ENCODE measurements around the gene MDM4.
"Not testable (repeated sequence)": the region's sequence is repeated elsewhere in the genome, so short reads cannot be mapped to it uniquely, and the experiment has no call there.

The MDM4 gene

DNA sequence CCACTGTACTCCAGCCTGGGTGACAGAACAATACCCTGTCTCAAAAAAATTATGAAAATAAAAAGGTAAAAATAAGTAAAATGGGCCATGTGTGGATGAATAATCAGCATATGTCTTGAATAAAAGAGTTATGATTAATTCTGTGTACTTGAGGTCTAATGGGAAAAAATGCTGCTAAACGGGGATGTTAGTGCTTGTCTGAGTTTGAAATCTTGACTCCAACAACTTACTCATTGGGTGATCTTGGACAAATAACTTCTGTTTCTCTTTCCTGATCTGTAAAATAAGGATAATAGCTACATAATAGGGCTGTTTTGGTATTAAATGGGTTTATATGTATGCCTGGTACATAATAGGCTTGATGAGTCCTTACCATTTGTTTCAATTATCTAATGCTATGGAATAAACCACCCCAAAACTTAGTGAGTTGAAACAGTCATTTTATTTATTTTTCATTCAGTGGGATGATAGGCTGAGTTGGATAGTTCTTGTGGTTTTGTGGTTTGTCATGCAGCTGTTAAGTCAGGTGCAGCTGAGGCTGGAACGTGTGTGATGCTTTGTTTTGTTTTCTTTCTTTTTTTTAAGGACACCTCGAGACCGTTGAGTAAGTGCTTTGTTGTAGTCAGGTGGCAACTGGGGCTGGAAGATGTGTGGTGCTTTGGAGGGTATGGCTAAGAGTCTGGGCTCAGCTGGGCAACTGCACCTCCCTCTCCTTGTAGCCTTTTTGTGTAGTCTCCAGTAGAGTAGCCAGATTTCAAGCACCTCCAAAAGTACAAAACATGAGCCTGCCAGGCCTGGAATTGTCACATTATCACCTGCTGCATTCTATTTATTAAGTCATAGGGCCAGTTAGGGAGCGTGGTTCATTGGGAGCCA, 4.9 kb downstream of the MDM4 start:
- peak; percentile 58 for DNase-seq

DNA sequence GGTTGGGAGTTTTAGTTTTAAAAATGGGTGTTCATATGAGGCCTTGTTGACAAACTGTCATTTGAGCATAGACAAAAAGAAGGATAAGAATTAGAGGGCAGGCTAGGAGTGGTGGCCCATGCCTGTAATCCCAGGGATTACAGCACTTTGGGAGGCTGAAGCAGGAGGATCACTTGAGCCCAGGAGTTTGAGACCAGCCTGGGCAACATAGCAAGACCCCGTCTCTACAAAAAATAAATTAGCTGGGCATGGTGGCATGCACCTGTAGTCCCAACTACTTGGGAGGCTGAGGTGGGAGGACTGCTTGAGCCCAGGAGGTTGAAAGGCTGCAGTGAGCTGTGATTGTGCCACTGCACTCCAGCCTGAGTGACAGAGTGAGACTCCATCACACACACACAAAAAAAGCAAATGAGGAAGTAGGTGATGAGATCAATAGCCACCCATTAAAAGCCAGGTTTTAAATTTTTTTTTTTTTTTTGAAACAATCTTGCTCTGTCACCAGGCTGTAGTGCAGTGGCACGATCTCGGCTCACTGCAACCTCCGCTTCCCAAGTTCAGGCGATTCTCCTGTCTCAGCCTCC, 5.8 kb downstream of the MDM4 start:
- DNase-seq: not testable (repeated sequence)

DNA sequence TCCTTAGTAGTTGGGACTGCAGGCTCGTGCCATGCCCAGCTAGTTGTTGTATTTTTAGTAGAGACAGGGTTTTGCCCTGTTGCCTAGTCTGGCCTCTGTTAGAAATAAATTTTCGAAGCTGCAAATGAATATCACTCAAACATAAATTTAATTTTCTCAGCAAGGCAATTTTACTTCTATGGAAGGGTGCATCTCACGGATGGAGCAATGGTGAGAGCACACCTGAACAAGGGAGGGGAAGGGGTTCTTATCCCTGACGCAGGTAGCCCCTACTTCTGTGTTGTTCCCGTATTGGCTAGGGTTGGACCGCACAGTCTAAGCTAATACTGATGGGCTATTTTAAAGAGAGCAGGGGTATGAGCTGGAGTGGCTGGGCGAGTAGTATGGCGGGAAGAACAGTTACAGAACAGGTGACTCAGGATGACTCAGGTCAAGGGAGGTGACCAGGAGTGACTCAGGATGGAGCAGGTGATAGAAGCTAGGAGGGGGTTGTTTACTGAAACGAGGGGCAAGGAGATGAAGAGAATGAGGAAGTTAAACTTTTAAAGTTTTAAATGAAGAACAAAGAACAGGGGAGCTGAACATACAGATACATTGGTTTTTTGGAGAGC, 7.5 kb downstream of the MDM4 start:
- DNase-seq: peak; percentile 41

DNA sequence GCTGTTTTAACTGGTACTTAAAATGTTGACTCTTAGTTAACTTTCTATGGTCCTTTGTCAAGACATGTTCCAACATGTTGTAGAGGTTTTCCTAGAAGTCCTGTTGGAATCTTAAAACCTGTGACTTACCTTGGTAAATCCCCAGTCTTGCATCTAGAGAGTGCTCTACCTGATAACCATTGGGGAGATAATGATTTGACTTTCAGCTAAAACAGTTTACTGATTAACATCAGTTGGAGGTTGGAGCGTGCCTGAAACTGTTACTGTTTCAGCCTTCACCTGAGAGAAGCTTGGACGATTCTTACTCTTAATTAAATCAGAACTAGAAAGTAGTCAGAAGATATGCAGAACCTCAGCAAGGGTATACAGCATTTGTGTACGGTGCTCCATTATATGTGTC, 8.8 kb downstream of the MDM4 start:
- DNase-seq: no peak

DNA sequence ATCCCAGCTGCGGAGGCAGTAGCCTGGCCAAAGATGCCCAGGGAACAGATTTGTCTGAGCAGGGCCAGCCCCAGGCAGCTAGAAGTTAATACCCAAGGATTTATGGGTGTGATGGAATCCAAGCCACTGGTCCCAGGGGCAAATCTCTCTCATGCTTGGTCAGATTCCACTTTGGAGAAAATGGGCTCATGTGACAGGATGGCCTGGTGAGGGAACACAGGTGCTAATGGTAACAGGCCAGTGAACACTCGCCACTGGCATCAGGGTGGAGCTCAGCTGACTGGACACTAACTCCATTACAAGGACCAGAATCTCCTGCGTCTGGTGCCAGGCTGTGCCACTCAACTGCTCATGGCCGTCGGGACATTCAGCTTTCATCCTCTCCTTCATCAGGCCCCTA, 12.0 kb downstream of the MDM4 start:
- DNase-seq: no peak

DNA sequence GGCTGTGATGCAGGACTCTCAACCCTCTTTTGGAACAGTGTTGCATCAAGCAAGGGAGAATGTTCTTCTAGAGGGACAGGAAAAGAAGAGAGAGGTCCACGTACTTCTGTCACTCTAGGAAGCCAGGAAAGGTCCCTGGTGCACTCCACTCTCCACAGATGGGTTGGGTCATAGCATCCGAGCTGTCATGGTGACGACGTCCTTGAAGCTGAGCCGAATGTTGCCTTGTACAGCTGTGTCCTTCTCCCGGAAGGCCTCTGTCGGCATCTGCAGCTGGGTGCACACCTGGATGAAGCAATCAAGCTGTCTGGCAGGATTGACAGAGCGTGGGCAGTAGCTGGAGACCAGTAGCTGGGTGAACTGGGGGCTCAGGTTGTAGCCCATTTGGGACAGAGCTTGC, 12.5 kb downstream of the MDM4 start:
- DNase-seq: no peak

DNA sequence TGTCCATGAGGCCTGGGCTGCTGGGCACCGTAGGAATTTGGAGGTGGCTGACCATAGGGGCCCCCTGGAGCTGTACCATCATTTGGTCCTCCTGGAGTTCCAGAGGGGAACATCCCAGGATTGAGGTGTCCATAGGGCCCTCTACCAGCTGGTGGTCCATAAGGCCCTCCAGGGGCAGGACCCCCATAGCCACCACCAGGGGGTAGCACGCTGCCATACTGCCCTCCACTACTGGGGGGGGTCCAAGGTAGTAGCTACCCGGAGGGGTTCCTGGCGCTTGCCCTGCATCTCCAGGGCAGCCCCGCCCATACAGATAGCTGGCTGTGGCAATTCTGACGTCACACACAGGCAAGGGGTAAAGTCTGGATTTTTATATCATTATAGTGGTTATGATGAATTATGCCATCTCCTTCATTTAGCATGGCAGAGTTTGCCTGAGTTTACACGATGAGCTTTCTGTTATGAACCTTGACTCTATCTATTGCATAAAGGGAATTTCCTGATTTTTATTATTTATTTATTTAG, 13.2 kb downstream of the MDM4 start:
- no peak for DNase-seq

DNA sequence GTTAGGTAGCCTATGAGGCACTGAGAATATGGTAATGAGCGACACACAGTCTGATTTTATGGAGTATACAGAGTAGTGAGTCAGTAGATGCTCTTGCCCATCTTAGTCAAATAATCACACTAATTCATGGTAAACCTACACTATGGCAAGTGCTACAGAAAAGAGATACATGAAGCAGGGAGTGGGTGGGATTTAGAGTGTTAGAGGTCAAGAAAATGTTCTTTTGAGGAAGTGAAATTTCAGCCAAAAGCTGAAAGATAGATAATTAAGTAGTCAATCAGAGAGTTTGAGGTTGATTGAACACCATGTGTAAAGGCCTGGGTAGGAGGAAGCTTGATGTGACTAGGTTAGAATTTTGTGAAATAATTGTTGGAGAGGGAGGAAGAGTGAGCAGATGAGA, 14.7 kb downstream of the MDM4 start:
- no peak for DNase-seq

DNA sequence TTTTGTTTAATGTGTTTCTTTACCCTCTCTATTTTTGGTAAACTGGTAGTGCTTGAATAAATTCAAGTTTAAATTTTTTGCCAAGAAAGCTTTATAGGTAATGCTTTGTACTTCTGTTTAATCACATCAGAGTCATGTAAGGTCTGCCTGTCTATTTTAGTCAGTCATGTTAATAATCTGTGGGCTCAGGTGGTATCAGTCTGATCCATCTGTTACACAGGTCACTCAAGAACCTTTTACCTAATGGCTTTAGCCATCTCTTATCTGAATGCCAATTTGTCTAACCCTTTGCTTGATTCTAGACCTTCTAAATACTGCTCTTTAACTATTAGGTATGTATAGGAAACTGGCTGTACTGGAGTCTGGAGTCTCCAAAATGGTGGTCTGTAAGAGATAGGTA, 16.6 kb downstream of the MDM4 start:
- no peak for DNase-seq

DNA sequence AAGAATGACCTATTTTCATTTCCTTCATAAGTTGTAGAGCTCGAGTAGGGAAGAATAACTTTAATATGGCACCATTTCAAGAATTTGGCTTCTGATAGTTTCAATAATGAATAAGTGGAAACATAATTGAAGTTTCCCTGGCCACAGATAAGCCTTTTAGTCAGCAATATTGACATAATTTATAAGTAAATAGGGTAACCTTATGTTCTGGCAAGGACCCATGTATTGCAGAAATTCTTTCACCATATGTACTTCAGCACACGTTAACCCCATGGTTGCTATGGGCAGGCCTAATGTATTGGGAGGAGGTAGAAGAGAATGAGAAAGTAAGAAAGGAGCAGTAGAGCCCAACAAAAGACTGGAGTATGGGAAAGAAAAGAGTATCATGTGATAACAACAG, 25.4 kb downstream of the MDM4 start:
- no peak for DNase-seq

DNA sequence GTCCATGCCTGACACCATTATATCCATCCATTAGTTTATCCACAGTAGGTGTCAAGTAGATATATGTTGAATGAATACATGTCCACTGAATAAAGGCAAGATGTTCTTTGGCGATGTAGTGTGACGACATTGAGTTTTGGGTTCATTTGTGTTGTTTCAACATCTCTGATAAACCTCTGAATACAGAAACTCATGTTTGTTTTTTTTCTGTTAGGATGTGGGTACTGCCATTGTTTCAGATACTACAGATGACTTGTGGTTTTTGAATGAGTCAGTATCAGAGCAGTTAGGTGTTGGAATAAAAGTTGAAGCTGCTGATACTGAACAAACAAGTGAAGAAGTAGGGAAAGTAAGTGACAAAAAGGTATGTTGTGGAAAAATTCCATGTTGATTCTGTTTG, 28.1 kb downstream of the MDM4 start:
- DNase-seq: no peak

DNA sequence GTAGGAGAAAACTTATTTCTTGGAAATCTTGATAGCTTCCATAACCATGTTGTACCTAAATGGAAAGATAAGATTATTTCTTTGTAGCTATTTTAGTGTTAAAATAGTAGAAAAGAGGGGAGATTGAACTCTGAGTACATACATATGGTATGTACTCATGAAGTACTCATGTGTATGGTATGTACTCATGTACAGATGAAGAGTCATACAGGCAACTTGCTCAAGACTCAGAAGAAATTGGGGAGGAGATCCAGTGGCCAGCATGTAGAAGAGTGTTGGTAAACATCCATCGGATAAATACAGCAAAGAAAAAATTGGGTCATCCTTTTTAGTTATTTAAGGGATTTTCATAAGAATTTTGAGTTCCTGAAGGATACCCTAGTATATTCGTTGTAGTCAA, 29.0 kb downstream of the MDM4 start:
- DNase-seq: no peak

DNA sequence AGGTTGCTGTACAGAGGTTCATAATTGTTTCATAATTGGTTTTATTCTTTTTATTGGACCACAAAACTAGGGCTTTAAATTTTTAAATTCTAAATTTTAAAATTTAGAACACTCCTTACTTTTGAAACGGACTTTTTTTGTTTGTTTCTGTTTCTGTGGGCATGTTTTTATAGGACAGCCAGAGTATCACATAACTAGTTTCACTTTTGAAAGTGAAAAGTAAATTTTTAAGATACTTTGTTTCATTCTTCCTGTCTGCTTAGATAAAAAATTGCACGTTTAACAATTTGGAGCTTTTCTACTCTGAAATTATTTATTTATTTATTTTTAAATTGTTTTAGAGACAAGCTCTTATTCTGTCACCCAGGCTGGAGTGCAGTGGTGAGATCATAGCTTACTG, 29.7 kb downstream of the MDM4 start:
- no peak for DNase-seq

DNA sequence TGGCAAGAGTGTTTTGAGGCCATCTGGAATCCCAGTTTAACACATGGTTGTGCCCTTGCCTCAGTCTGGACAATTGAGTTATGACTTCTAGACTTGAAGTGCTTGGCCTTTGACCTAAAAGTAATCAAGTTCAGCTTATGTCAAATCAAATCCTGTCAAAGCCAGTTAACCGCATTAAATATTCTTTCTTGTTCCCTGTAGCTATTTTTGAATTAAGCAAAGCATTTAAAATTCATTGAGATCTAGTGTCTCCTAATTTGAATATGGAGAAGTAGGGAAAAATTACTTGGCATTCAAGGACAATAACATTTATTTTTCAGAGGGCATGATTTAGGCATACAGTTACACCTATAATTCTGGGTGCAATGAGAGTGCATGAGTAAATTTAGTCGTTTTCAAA, 32.1 kb downstream of the MDM4 start:
- DNase-seq: no peak

DNA sequence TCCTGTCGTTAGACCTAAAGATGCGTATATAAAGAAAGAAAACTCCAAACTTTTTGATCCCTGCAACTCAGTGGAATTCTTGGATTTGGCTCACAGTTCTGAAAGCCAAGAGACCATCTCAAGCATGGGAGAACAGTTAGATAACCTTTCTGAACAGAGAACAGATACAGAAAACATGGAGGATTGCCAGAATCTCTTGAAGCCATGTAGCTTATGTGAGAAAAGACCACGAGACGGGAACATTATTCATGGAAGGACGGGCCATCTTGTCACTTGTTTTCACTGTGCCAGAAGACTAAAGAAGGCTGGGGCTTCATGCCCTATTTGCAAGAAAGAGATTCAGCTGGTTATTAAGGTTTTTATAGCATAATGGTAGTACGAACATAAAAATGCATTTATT, 33.1 kb downstream of the MDM4 start:
- DNase-seq: no peak

DNA sequence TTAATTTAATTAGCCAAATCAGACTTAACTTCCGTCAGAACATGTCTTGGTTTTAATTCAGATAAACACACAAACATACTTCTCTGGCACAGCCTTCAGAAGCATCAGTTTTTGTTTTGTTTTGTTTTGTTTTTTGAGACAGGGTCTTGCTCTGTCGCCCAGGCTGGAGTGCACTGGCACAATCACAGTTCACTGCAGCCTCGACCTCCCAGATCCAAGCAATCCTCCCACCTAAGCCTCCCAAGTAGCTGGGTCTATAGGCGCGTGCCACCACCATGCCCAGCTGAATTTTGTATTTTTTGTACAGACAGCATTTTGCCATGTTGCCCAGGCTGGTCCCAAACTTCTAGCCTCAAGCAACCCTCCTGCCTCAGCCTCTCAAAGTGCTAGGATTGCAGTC, 34.7 kb downstream of the MDM4 start:
- DNase-seq: no peak

DNA sequence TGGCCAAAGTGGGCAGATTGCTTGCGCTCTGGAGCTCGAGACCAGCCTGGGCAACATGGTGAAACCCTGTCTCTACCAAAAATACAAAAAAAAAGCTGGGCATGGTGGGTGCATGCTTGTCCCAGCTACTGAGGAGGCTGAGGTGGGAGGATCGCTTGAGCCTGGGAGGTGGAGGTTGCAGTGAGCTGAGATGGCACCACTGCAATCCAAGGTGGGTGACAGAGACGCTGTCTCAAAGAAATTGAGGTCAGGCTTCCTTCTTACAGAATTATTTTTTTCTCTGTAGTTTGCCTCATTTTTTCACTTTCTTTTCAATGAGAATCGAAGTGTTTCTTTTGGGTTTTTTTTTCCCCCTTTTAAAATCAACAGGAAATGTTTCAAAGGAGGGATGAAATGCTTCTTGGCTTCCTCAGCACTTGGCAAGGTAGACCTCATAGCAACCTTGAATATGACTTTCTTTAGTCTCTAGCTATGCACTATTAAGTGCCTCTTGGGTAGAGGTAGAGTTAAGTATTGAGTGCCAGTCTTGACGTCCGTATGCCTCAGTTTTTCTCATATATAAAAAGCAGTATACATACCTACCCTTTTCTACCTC, 40.3 kb downstream of the MDM4 start:
- no peak for DNase-seq

DNA sequence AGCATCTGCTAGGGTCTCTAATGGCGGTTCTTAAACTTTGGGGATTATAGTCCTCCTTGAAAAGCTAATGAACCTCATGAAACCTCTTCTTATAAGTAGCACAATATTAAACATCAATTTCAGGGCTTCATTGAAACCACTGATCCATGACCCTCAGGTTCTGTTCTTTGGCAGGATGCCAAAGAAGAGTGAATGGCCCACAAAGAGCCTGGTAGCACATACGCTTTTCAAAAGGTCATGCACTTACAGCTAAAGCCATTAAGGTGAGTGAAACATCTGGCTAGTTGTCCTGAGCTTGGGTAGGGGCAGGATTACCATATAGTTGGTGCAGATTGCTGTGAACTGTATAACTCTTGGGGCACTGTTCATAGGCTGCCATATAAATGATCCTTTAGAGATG, 42.3 kb downstream of the MDM4 start:
- no peak for DNase-seq

DNA sequence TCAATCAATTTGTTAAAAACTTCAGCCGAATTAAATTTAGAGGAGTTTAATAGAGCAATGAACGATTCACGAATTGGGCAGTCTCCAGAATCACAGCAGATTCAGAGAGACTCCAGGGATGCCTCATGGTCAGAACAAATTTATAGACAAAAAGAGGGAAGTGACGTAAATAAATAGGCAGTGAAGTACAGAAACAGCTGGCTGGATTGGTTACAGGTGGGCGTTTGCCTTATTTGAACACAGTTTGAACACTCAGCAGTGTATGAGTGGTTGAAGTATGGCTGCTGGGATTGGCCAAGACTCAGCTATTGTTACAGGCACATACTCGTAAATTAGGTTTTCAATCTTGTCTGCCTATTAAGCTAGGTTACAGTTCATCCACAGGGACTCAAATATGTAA, 43.8 kb downstream of the MDM4 start:
- DNase-seq: not testable (repeated sequence)

DNA sequence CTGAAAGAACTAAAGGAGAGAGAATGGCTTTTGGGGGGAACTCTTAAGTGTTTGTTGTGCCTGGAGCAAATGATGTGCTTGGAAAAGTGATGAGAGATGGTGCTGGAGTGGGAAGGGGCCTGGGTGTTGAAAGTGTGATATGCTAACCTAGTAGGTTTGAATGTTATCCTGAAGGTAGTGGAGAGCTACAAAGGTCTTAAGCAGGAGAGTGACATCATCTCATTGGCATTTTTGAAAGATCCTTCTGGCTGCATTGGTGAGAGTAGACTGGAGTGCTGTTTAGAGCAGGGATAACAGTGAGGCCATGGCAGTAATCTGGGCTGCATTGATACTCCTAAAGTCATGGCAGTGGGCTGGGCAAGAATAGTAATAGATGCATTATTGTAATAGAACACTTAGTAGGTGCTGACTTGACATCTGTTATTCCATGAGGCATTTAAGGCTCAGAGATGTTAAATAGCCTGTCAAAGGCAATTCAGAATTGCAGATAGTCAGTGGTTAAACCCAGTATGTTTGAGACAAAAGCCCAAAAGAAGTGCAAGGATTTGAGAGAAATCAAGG, 44.5 kb downstream of the MDM4 start:
- DNase-seq: no peak

DNA sequence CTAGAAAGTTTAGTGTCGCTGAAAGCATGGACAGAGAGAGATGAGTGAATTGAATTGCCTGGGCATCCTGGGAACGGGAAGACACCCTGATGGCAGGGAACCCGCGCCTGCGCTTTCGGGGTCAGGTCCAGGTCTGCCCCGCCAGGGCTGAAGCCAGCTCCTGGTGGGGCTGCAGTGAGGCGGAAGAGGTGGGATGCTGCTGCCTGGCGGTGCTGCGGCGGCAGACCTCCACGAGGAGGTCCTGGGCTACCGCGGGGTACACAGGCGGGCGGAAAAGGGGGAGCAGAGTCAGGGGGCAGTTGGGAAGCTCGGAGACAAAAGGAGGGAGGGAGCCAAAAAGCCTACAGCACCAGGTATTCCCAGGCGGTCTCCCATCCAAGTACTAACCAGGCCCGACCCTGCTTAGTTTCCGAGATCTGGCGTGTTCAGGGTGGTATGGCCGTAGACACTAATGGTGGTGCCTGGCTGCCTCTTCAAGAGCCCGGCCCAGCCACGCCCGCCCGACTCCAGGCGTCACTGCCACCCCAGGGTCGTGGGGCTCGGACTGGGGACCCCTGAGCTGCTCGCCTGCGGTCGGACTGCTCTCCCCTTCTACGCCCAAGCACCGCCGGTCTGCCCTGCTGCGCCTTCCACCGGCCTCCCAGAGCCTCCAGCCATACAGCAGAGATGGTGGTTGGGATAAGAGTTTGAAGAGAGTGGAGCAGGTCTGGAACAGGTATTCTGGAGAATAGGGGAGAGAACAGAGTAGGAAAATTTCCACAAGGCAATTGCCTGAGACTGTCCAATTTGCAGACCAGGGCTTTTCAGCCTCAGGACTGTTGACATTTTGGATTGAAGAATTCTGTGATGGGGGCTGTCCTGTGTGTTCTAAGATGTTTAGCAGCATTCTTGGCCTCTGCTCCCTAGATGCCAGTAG, 46.1 kb downstream of the MDM4 start:
- DNase-seq: no peak

DNA sequence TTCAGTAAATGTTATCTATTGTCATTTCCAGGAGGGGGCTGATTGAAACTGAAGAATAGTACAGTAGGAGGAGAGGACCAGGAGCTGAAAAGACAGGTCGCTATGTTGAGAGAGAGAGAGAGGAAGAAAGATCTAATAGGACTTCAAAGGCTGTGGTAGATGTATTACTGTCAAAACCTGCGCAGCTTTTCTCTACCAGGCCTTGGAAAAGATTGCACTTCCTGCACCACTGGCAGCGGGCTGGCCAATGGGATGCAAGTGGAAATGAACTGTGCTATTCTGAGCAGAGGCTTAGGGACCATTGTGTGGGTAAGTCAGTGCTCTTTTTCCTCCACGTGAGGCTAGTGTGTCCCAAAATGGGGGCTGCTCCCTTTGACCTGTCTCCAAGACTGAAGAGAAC, 47.1 kb downstream of the MDM4 start:
- DNase-seq: peak; percentile 35
